ENCODE results near the gene PBX1.

Gene PBX1

DNA sequence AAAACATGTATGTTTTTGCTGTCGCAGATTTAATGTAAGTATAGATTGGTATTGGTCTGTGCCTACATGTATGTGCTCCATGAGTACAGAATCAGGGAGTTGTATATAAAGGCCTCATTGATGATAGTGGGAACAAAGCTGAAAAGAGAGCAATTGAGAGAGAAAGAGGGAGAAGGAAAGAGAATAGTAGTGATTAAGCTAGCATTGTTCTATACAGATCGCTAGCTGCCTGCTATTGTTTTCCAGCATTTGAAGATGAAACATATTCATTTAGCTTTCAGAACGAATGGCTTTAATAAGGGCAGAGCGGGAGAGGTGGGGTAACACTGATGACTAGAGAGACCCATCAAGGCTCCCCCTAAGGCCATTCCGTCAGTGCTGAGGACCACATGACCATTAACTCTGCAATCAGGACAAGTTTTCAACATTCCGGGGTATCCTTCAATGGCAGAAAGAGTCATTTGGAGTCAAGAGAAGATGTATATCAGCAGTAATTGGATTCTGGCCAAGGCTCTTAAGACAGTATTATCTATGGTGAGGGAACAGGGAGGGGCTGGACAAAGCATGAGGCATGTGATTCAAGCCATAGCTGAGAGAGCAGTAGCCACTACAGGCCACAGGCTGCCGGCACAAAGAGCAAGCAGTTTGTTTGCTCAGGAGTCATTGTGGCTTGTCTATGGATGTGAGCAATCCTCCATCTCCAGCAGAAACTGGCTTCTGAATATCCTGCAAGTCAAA lies 176.5 kb downstream of the PBX1 start:
- no peak for DNase-seq

- DNase-seq = no peak
These were observed 177.2 kb downstream of the PBX1 start for GRCh38 chr1:164736137-164736536.

GRCh38 chr1:164739189-164739588 lies 180.2 kb downstream of the PBX1 start:
- DNase-seq = no peak

DNA sequence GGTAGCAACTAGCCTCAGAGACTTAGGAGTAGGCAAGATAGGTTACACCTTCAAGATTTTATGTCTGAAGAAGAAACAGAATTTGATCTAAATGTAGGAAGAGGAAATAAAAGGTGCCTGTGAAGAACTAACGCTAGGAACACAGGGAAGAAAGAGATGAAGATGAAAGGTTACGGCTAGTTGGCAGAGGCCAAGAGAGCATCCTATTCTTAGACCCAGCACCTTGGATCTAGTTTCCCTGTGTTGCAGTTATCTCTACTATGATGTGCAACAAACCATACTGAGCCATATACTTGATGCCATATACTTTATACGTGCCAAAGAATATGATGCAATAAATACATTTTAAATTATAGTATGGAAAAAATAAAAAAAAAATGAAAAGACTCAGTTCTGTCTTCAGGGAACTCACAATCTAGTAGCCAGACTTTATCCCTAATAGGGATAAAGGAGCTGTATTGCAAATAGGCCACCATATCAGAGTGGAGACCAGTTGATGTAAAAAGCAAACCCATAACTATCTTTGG lies 181.1 kb downstream of the PBX1 start:
- no peak for DNase-seq

- no peak for DNase-seq
These were observed 183.8 kb downstream of the PBX1 start for GRCh38 chr1:164742745-164743144.

DNA sequence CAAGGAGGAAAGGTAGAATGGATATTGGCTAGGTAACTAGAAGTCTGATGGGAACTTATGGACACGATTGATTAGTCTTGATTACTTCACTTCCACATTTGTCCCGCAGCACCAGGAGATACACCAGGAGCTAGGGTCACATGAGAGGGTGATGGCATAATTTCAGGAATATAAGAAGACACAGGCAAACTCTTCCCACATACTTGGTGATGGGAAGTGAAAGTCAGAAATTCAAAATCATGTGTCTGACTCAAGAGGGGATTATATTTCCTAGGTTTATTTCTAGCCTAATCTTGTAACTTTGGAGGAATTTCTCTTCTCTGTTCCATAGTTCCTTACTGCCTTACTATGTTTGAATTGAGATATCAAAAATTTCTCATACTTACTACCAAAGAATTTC lies 185.0 kb downstream of the PBX1 start:
- no peak for DNase-seq

DNA sequence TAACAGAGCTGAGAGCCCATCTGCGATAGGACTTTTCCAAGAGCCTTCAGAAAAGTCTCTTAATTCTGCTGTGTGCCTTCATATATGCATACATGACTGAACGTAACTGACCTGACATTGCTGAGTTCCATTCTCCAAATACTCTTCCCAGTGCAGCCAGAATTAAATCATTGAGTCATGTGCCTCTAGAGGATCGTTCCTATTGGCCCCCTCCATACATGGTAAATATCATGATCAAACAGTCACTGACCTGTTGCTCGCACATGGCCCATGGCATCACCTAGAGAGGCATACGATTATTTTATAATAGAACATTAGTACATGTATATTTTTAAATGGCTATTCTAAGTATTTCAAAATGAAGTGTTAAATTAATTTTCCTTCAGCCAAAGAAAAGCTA lies 186.8 kb downstream of the PBX1 start:
- DNase-seq = no peak

DNA sequence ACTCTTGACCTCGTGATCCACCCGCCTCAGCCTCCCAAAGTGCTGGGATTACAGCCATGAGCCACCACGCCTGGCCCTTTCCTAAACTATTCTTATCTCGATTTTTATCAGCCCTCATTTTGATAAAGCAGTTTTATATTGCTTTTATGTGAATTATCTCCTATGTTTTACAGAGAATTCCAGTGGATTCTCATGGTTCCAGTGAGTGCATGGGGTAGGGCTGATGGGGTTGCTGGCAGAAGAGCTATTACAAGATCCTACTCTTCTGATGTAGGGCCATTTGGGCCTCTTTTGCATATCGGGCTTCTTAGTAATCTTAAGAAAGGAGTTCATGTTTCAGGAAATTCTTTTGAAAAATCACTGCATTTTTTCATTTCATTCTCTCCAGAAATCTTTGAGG lies 187.6 kb downstream of the PBX1 start:
- DNase-seq = no peak

DNA sequence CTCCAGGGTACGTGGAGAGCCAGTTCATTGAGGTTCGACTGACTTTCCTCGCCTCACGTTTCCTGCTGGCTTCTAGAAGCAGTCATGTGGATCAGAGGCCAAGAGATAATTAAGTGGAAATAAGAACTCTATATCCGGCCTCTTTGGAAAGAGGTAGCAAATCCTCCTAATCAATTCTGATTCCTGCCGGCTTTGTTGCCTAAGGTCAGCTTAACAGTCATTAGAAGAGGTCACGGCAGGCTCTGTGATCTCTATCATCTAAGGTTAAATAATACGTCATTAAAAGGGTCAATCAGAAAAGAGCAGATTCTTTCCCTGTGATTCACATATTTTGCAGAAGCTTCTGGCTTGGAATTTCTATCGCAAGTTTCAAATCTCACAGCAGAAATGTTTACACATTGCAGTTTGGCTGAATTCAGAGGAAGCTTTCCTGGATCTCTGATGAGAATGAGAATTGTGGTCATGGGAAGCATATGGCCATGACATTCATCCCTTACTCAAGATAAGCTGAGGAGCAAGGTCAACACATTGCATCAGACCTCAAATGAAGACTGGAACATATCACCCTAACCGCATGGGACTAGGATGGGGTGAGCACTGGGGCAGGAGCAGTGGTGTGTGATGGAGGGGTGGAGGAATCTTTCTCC lies 189.4 kb downstream of the PBX1 start:
- DNase-seq = no peak

DNA sequence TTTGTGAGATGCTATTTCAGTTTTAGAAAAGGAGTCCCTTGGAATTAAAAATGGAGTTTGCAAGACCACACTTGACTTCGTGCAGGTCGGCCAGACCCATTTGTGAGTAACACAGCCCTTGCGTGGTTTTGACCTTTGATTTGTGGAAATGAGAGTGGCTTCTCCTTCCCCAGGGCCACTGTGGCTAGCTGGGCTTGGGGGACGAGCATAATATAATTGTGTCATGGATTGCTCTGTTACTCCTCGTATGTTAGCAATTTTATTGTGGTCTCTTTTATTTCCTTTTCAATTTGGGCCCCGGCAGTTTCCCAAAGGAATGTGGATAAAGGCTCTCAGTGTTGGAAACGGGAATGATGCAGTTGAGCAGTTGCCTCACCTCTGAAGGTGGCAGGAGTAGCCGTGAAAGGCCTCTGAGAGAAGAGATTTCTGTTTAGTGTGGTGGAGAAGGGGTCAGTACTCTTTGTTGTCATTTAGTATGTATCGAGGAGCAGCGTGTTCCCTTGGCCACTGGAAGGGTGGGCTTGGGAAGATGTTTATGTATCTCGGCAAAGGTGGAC lies 194.6 kb downstream of the PBX1 start:
- no peak for DNase-seq

DNA sequence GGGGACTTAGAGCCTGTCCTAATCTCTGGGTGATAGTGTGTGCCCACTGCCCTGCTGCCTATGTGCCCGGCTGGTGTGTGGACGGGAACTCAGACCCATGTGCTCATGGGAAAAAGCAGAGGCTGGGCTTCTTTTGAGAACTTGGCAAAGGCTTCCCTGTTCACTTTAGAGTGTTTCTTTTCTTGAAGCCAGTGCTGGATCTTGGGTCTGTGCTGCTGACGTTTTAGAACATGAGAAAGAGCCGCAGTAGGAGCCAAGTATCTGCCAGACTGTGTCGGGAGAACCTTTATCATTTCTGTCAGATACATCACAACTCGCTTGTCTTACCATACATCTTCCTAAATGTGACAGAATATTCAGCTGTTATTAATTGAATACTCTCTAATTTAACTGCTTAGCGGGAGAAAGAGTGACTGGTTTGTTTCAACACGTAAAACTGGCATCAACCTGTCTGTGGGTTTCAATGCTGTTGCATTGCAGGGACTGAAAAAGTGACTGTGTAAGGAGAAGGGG lies 195.2 kb downstream of the PBX1 start:
- DNase-seq = no peak

GRCh38 chr1:164755690-164756089 lies 196.7 kb downstream of the PBX1 start:
- DNase-seq = no peak

GRCh38 chr1:164756741-164757140 lies 197.8 kb downstream of the PBX1 start:
- DNase-seq = no peak

- no peak for DNase-seq
These were observed 198.6 kb downstream of the PBX1 start for GRCh38 chr1:164757625-164758024.

GRCh38 chr1:164759144-164759920 lies 200.3 kb downstream of the PBX1 start:
- no peak for DNase-seq

GRCh38 chr1:164759979-164760469 lies 201.0 kb downstream of the PBX1 start:
- no peak for DNase-seq

DNA sequence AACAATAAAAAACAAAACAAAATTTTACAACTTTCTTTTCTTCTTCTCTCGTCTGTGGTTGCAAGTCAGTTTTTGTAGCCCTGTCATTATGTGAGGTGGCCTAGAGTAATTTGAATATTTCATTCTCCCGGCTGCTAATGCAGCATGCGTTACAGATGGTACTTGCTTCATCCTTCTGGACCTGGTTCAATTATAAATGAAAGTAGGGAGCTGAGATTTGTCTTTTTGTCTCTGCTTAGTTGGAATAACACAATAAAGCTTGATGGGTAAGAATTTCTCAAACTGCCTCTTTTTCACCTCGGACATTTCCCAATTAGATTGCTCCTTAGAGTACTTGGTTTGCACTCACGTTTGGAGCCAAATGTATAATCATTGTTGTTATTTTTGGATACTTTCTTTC lies 201.6 kb downstream of the PBX1 start:
- no peak for DNase-seq

DNA sequence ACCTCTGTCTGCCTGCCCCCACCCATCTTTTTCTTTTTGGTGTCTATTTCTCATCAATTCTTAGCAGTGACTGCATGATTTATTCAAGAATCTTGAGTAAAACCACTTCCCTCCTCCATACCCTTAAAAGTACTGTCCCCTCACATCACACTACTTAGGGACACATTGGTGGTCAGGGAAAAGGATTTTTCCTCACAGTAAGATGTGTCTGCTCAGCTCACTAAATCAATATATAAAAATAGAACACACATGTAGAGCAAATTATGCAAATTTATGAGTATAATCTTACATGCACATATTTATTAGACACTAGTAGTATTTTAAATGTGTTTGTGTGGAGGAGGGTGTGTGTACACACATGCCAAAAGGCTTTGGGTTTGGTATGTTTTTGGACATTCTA lies 202.0 kb downstream of the PBX1 start:
- DNase-seq = no peak

DNA sequence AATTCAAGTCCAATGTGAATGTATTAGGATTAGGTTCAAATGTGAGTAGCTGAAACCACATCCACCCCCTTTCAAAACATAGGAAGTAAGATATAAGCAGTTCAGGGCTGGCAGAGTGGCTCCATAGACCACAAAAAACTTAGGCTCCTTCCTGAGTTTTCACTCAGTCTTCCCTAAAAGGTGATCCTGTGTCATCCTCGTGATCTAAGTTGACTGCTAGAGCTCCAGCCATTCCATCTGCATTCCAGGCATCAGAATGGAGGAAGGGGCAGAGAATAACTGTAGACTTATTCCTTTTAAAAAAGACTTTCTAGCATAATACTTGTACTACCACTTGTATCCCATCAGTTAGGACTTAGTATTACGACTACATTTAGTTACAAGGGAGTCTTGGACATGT lies 204.1 kb downstream of the PBX1 start:
- no peak for DNase-seq

DNA sequence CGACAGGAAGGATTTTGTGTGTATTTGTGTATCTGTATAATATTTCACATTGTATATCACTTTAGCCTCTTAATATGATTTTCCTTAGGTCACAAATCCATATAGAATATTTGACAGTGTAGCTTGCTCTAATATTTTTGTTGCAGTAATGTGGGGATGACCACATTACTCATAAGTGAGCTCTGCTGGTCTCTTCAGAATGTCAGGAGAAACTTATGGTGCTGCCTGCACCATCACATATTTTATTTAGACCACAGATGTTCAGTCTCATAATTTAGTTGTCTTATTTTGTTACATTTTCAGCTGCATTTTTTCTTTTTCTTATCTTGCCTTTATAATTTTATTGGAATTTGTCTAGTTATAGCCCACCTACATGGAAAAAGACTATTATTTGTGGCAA lies 205.3 kb downstream of the PBX1 start:
- no peak for DNase-seq

GRCh38 chr1:164765557-164765956 lies 206.6 kb downstream of the PBX1 start:
- DNase-seq = no peak

GRCh38 chr1:164765992-164766720 lies 207.2 kb downstream of the PBX1 start:
- no peak for DNase-seq

Data from stimulated activated naive CD4-positive, alpha-beta T cell treated with Interleukin-2 at 50 U/mL for 16 hours (primary cell).